HUES48 (cell line): ENCODE results near the gene ARAP1.
A peak's percentile ranks its signal among the peaks of the same experiment; 100 is the strongest.

ENCODE experiments used
- H3K27ac ChIP-seq: one replicate; pipeline ENCODE4 v1.7.0; 2013; ENCODE audit warnings: low read depth, low read length, inconsistent platforms
- H3K27me3 ChIP-seq: 2 replicates; pipeline ENCODE4 v1.6.1; 2013; ENCODE audit warnings: mild to moderate bottlenecking, low read length; ENCODE audit not compliant: control insufficient read depth, insufficient read depth
- H3K36me3 ChIP-seq: 2 replicates; pipeline ENCODE4 v1.6.1; 2013; ENCODE audit warnings: low read length; ENCODE audit not compliant: control insufficient read depth, insufficient read depth
- H3K4me1 ChIP-seq: 2 replicates; pipeline ENCODE4 v1.6.1; 2013; ENCODE audit warnings: mild to moderate bottlenecking, low read length; ENCODE audit not compliant: control insufficient read depth, insufficient read depth
- H3K4me3 ChIP-seq: 2 replicates; pipeline ENCODE4 v1.5.1; 2013; ENCODE audit warnings: mild to moderate bottlenecking, low read depth, low read length
- H3K9ac ChIP-seq: 2 replicates; pipeline ENCODE4 v1.6.1; 2013; ENCODE audit warnings: mild to moderate bottlenecking, low read depth, low read length, moderate library complexity
- H3K9me3 ChIP-seq: 2 replicates; pipeline ENCODE4 v1.6.1; 2013; ENCODE audit warnings: low read length; ENCODE audit not compliant: control insufficient read depth, insufficient read depth

The ARAP1 gene

GRCh38 chr11:72787216-72788104 is 35.3 kb upstream of the ARAP1 start:
- no peaks in the 10 kb centered on the region for H3K27me3 ChIP-seq
- no peak overlapping the region for H3K9ac ChIP-seq
- H3K9me3 ChIP-seq, result no peaks in the 10 kb centered on the region
- peaks cover 5% of the 10 kb centered on the region for H3K4me1 ChIP-seq
- H3K4me3 ChIP-seq, result no peak overlapping the region
- H3K27ac ChIP-seq, result no peak overlapping the region
- no peaks in the 10 kb centered on the region for H3K36me3 ChIP-seq

GRCh38 chr11:72786305-72787215 is 34.4 kb upstream of the ARAP1 start:
- H3K27me3 ChIP-seq, result no peaks in the 10 kb centered on the region
- peaks cover 11% of the 10 kb centered on the region for H3K4me1 ChIP-seq
- no peak overlapping the region for H3K4me3 ChIP-seq
- H3K9me3 ChIP-seq, result no peaks in the 10 kb centered on the region
- H3K27ac ChIP-seq, result no peak overlapping the region
- H3K36me3 ChIP-seq, result no peaks in the 10 kb centered on the region
- H3K9ac ChIP-seq, result no peak overlapping the region

GRCh38 chr11:72784662-72785061 is 32.5 kb upstream of the ARAP1 start:
- H3K27ac ChIP-seq, result no peak overlapping the region
- H3K4me3 ChIP-seq, result no peak overlapping the region
- H3K9ac ChIP-seq, result no peak overlapping the region
- H3K9me3 ChIP-seq, result no peaks in the 10 kb centered on the region
- H3K4me1 ChIP-seq, result peaks cover 13% of the 10 kb centered on the region
- no peaks in the 10 kb centered on the region for H3K36me3 ChIP-seq
- H3K27me3 ChIP-seq, result peaks cover 8% of the 10 kb centered on the region

- no peaks in the 10 kb centered on the region for H3K9me3 ChIP-seq
- H3K4me3 ChIP-seq, result no peak overlapping the region
- no peak overlapping the region for H3K9ac ChIP-seq
- H3K4me1 ChIP-seq, result peaks cover 13% of the 10 kb centered on the region
- H3K27me3 ChIP-seq, result peaks cover 8% of the 10 kb centered on the region
- H3K27ac ChIP-seq, result no peak overlapping the region
- no peaks in the 10 kb centered on the region for H3K36me3 ChIP-seq
These were observed 31.1 kb upstream of the ARAP1 start for GRCh38 chr11:72783144-72783905.

GRCh38 chr11:72782081-72782920 is 30.1 kb upstream of the ARAP1 start:
- H3K36me3 ChIP-seq, result no peaks in the 10 kb centered on the region
- no peak overlapping the region for H3K9ac ChIP-seq
- peak overlapping the region; percentile 57 for H3K4me3 ChIP-seq
- H3K9me3 ChIP-seq, result no peaks in the 10 kb centered on the region
- no peak overlapping the region for H3K27ac ChIP-seq
- H3K27me3 ChIP-seq, result peaks cover 8% of the 10 kb centered on the region
- H3K4me1 ChIP-seq, result peaks cover 13% of the 10 kb centered on the region

- no peaks in the 10 kb centered on the region for H3K36me3 ChIP-seq
- H3K9ac ChIP-seq, result no peak overlapping the region
- H3K4me3 ChIP-seq, result peak overlapping the region; percentile 62
- peaks cover 9% of the 10 kb centered on the region; the same call in 1 of the 2 replicates for H3K4me1 ChIP-seq
- H3K27me3 ChIP-seq, result peaks cover 8% of the 10 kb centered on the region
- H3K27ac ChIP-seq, result no peak overlapping the region
- no peaks in the 10 kb centered on the region for H3K9me3 ChIP-seq
These were observed 29.3 kb upstream of the ARAP1 start for GRCh38 chr11:72781313-72782080.

GRCh38 chr11:72781063-72781312 is 28.8 kb upstream of the ARAP1 start:
- H3K9ac ChIP-seq, result no peak overlapping the region

GRCh38 chr11:72780296-72781062 is 28.3 kb upstream of the ARAP1 start:
- Histone ChIP-seq H3K9me3 (no peaks in the 10 kb centered on the region), H3K9ac (no peak overlapping the region), H3K27me3 (peaks cover 8% of the 10 kb centered on the region), H3K27ac (no peak overlapping the region), H3K4me1 (peaks cover 9% of the 10 kb centered on the region; the same call in 1 of the 2 replicates), H3K4me3 (peak overlapping the region; percentile 62), H3K36me3 (no peaks in the 10 kb centered on the region)

More at GRCh38 chr11:72781063-72781312, 28.8 kb upstream of the ARAP1 start:
- Histone ChIP-seq H3K36me3 (no peaks in the 10 kb centered on the region), H3K4me1 (peaks cover 9% of the 10 kb centered on the region; the same call in 1 of the 2 replicates), H3K9me3 (no peaks in the 10 kb centered on the region), H3K27ac (no peak overlapping the region), H3K4me3 (peak overlapping the region; percentile 62), H3K27me3 (peaks cover 8% of the 10 kb centered on the region)

- Histone ChIP-seq H3K9ac (no peak overlapping the region), H3K36me3 (no peaks in the 10 kb centered on the region), H3K4me1 (peaks cover 9% of the 10 kb centered on the region; the same call in 1 of the 2 replicates), H3K27ac (no peak overlapping the region), H3K27me3 (peaks cover 8% of the 10 kb centered on the region), H3K9me3 (no peaks in the 10 kb centered on the region), H3K4me3 (no peak overlapping the region)
These were observed 27.4 kb upstream of the ARAP1 start for GRCh38 chr11:72779495-72780128.
